NCI-H2107 treated with DMSO at 0.1 percent for 48 hours (cell line): ENCODE results near the gene GALK1.
"Not testable (repeated sequence)": the region's sequence is repeated elsewhere in the genome, so short reads cannot be mapped to it uniquely, and the experiment has no call there.

Experiments
- DNase-seq: peaks from one replicate; lab custom pipeline; 2025; ENCODE audit not compliant: unreplicated experiment; lab: John Stamatoyannopoulos, UW

Gene GALK1

DNA sequence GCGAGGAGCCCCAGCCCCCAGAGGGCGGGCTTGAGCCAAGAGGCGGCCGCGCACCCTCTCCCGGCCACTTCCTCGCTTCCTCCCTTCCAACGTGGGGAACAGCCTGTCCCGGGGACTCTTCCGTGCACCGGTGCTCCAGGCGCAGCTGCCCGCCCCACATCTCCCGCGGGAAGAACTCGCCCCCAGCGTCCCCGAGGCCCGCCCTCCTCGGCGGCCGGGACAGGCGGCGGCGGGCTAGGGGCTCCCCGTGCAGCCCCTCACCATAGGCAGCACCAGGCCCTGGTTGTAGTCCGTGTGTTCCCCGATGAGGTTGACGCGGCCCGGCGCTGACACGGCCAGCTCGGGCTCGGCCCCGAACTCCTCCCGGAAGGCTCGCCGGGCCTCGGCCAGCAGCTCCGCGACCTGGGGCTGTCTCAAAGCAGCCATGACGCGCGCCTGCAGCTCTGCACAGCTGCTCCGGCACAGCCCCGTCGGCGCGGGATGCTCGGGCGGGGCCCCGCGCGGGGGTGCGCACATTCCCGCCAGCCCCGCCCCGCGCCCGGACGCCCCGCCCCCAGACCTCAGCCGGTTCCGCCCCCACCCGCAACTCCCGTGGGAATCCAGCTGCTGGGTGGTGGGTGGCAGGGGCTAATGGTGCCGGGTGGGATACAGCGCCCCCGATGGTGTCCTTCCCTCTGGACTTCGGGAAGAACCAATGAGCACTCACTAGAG, at the start of gene GALK1:
Gene GALK1 (minus strand): TSS at position 482 of the 711 bp plus-strand sequence. CDS start 56 bp downstream, at position 426.
- no peak for DNase-seq

DNA sequence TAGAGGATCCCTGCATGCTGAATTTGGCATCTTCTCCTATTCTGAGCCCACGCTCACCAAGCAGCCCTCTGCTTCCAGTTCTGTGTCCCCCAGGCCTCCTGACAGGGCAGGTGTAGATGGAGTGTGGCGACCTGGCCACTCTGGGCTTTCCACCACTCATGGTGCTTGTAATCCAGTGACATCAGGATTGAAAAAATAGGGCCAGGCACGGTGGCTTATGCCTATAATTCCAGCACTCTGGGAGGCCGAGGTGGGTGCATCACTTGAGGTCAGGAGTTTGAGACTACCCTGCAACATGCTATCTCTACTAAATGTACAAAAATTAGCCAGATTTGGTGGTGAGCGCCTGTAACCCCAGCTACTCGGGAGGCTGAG, 49.0 kb upstream of the GALK1 start:
- DNase-seq, result no peak

DNA sequence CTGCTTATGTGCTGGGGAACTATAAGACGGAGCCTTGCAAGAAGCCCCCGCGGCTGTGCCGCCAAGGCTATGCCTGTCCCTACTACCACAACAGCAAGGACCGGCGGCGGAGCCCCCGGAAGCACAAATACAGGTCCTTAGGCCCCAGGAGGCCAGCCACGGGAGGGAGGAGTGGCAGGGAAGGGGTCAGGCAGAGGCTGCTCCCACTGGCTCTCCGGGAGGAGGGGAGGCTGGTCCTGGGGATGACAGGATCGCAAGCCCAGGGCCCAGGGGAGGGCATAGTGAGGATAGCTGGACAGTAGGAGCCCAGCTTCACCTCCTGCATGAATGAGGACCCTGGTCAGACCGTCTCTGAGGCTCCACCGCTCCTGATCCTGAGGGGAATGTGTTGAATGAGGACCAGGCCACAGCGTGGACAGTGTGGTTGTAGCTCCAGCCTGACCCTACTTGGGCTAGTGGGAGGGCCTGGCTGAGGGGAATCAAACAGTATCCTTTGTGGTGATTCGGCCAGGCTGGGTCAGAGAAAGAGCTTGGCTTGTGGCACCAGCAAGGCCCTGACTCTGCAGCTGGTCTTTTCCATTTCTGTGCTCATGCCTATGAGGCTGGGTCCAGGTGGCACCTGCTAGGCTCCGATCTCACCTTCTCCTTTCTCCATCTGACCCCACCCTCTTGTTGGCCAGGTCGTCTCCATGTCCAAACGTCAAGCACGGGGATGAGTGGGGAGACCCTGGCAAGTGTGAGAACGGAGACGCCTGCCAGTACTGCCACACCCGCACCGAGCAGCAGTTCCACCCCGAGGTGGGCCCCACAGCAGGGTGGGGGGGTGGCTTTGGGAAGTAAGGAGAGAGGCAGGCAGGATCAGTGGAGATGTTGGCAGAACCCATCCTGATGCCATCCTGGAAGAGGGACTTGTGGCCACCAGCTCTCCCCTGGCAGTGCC, 48.4 kb upstream of the GALK1 start:
- no peak for DNase-seq

DNA sequence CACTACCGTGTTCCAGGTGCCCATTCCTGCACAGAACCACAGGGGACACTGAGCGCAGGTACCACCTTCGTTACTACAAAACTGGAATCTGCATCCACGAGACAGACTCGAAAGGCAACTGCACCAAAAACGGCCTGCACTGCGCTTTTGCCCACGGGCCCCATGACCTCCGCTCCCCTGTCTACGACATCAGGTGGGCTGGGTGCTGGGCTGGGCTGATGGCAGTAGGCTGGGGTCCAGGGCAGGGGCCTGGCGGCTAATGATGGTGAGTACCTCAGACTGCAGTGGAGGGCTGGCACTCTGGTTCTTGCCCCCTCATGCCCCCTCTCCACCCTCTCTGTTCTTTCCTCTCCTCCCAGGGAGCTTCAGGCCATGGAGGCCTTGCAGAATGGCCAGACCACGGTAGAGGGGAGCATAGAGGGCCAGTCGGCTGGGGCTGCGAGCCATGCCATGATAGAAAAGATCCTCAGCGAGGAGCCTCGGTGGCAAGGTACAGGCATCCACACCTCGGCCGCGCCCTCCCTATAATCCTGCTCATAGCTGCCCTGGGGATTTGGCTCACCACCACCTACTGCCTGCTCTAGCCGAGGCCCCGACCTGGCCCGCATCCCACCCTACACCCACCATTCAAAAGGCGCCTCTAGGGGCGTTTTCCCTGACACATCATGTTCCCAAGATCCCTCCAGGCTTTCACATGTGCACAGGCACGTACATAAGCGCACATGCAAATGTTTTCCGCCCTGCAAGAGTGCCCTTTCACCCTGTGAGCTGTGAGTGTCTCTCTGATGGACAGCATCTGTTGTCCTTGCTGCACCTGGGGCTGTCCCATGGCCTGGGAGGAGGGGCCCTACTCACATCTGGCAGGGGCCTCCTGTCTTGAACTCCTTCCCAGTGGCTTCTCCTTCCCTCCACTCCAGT, 47.4 kb upstream of the GALK1 start:
- no peak for DNase-seq

DNA sequence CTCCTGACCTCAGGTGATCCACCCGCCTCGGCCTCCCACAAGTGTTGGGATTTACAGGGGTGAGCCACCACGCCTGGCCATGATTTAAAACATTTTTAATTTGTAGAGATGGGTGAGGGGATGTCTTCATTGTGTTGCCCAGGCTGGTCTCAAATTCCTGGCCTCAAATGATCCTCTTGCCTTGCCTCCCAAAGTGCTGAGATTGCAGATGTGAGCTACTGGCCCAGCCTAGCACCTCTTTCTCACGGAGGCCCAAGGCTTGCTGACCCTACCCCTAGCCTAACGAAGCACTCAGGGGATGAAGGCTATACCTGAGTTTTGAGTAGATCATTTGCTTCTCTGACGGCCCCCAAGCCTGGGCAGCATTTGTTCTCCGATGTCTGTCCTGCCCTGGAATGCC, 46.2 kb upstream of the GALK1 start:
- no peak for DNase-seq

DNA sequence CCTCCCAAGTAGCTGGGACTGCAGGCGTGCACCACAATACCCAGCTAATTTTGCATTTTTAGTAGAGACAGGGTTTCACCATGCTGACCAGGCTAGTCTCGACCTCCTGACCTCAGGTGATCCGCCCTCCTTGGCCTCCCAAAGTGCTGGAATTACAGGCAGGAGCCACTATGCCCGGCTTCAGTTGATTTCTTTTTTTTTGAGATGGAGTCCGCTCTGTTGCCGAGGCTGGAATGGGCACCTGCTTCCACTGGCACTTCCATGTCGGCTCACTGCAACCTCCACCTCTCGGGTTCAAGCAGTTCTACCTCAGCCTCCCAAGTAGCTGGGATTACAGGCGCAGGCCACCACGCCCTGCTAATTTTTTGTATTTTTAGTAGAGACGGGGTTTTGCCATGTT, 45.8 kb upstream of the GALK1 start:
- DNase-seq, result not testable (repeated sequence)

DNA sequence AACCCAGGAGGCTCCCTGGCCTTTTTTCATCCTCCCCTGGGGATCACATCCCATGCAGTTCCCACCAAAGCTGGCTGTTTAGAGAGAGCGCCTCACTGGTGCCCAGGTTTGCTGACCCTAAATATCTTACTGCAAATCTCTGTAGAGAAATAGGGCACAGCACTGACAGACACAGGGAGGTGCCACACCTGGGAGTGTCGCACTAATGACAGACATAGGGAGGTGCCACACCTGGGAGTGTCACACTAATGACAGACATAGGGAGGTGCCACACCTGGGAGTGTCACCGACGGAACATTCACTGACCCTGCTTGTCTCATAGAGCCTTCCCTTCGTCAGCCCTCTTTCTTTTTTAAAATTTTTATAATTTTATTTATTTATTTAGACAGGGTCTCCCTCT, 45.2 kb upstream of the GALK1 start:
- no peak for DNase-seq

DNA sequence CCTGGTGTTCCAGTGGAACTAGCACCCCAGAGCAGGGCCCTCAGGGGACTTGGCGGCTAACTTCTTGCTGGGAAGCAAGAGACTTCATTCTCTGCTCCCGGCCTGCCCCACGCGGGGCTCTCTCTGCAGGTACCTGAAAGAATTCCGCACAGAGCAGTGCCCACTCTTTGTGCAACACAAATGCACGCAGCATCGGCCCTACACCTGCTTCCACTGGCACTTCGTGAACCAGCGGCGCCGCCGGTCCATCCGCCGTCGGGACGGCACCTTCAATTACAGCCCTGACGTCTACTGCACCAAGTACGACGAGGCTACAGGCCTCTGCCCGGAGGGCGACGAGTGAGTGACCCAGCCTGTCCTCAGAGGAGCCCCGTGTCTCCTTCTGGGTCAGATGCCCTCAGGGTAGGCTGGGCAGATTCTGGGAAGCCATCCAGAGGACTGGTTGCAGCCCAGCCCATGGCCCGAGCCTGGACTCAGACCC, 44.7 kb upstream of the GALK1 start:
- DNase-seq, result no peak

DNA sequence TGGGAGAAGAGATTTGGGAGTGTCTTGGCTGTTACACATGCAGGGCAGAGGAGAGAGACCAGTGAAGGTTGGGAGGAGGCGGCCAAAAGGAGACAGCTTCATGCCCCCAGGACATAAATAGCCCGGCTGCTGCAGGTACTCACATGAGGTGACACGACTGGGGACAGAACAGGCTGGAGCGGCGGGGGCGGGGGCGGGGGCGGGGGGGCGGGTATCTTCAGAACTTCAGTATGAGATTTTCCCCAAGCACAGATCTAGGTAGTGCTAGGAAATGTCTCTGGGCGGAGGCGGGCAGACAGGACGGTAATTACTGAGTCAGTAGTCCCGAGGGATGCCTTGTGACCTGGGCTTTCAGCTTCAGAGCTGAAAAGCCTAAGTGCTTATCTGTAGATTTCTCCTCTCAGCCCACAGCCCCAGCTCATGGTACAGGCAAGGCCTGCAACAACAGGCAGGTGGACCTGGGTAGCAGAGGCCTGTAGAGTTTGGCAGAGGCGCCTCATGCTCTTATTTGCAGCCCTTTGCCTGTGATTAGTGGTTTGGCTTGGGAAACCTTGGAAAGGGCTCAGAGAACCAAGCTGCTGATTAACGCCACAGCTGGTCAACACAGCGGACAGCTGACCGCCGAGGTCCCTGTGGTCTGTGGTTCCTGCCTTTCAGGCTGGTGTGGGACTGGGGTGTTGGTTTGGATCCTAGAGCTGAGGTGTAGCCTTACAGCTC, 44.1 kb upstream of the GALK1 start:
- peak; percentile 90 for DNase-seq

DNA sequence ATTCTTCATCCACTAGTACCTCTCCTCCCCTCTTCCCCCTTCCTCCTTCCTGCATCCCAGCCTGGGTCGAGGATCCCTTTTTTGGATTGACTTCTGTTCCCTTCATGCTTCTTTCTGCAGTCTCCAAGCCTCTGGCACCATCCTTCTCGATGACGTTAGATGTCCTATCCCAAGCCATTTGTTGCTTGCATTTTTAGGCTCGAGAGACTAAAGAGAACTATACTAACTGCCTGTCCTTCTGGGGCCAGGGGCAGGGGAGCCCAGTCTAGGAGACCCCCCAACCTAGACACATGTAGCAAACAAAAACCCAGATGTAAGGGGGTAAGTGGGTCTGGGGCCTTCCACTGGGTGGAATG, 43.5 kb upstream of the GALK1 start:
- no peak for DNase-seq

DNA sequence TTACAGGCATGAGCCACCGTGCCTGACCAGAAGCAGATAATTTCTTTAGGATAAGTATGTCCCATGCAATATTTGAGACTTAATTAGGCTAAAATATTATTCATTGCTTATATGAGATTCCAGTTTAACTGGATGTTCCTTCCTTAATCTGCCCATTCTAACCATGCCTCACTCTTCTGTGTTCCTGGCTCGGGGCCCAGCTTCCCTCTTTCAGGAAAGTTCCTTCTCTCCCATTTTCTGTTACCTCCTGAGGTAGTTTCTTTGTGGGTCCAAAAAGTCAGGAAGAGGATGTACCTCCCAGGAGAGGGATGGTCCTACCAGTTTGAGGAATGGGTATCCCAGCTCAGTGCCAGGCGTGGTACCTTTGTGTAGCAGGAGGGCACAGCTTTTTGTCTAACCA, 42.9 kb upstream of the GALK1 start:
- DNase-seq, result no peak

DNA sequence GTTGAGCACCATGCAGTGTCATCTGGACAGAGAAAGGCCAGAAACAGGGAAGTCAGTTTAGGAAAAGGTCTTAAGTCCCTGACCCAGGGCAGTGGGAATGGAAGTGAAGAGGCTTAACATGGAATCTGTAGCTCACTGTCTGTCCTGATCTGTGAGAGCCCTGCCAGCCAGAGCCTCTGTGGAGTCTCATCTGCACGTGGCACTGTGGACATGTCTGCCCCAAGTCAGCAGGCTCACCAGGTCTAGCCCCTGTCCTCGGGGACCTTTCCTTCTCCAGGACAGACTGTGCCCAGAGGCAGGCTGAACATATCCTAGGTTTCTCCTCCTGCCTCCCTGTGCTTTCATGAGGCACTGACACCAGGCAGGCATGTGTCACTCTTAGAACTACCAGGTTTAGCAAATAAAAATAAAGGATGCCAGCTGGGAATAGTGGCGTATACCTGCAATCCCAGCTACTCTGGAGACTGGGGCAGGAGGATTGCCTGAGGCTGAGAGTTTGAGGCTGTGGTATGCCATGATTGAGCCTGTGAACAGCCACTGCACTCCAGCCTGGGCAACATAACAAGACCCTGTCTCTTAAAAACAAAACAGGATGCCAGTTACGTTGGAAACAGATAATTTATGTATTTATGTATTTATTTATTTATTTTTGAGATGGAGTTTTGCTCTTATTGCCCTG, 42.0 kb upstream of the GALK1 start:
- no peak for DNase-seq

DNA sequence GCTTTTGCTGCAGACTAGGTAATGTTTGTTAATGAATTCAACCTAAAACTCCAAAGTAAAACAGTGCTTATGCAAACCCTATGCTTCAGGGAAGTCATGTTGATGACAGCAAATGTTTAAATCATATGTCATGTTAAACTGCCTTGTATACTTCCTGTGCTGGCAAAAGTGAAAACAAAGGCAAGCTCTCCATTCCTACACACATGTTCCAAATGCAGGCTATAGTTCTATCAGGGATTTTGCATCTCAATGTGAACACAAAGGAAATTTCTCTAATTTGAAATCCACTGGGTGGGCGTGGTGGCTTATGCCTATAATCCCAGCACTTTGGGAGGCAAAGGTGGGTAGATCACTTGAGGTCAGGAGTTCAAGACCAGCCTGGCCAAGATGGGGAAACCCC, 38.9 kb upstream of the GALK1 start:
- no peak for DNase-seq

DNA sequence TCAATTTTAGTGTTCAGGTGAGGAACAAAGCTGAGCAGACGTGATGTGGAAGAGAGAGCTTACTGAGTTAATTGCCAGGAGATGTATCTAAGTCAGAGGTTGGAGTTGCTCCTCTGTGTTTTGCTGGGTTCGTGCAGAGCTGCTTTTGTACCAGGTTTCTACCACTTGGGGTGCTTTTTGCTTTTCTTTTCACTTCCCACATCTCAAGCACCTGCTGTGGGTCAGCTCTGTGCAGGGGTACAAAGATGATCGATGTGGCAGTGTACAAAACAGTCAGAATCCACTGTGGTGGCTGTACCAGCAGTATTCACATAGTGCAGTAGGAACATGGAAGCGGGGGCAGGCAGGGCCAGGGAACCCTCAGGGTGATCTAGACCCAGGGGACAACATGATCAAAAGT, 34.4 kb upstream of the GALK1 start:
- no peak for DNase-seq

DNA sequence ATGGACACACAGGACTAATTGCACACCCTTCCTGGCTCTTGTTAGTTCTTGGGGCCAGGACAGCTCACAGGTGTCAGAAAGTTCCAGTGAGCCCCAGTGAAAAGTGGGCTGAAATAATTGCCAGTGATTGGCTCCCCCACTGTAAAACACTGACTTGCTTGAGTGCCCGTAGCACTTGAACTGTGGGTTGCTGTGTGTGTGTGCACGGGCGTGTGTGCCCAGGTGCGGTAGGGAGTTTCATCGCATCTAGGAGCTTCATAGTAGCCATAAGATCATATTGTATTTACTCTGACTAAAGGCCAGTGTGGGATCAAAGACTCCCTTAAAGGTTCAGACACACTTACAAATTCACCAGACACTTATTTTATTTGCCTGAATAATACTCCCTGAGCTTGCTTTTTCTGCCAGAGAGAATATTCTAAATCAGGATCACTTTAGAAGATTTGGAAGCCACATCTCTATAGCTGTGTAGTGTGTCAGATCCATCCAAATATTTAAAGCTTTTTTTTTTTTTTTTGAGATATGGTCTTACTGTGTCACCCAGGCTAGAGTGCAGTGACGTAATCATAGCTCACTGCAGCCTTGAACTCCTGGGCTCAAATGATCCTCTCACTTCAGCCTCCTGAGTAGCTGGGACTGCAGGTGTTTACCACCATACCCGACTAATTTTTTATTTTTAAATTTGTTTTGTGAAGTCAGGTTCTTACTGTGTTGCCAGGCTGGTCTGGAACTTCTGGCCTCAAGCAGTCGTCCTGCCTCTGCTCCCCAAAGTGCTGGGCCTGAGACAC, 31.0 kb upstream of the GALK1 start:
- DNase-seq, result no peak

DNA sequence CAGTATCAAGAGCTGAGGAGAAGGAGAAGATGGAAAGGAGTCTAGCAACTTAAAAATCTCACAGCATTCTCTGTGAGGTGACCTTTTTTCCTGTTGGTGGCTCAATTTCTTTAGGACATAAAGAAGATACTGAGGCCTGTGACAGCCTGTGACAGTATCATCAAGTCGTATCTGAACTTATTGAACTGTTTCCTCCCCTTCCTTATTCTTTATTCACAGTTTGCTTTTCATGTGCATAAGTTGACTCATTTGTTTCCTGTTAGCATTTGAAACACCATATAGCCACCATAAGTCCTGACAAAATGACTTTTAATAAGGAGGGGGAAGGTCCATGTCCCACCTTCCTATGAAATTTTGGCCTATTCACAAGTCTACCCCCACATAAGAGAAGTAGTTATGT, 28.5 kb upstream of the GALK1 start:
- DNase-seq, result no peak

DNA sequence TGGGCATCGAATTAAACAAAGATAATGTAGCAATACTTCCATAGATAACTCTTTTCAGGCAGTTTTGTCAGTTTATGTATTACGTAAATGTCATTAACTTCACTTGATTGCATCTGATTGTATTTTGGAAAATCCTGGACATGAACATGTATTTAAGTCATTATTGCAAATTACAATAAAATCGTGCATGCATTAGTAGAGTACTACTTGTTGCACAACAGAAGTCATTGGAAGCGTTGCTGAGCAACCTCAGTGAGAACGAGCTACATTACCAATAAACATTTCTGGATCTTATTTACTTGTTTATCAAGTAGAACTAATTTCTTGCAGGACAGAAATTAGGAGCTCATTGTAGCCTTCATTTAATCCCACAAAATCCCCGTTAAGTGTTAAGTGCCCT, 26.3 kb upstream of the GALK1 start:
- no peak for DNase-seq

DNA sequence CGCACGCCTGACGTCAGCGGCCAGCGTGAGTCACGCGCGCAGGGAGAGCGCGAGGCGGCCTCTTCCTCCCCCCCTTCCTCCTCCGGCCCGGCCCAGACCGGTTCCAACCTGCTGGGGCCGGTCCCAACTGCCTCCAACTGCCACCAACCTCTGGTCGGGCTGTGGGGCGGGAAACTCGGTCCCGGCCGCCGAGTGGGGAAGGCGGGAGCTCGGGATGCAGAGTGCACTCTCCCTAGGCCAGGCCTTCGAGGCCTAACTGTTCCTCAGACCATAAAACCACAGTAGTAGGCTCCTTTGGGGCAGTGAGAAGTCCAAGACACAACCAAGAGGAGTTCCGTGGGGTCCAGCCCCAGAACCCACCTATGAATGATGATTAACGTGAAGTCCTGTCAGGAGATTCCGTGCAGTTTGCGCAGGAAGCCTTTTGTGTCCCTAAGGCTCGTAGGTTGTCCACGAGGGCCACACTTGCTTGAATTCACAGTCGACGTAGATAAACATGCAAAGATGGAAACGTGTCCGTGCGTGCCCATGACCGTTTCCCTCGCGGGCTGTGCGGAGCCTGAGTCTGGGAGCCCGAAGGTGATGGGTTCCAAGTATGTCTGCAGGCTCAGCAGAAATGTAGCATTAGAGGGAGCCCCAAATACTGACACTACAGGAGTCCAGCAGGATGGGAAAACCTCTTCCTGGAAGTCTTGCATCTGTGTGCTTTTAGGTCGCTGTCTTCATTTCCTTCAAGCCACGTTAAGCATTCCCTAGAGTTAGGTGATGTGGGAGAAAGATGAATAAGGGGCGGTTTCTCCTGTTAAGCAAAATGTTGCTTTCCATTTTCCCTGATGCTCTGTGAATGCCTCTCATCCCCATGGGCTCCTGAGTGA, 20.3 kb upstream of the GALK1 start:
- peak; percentile 84 for DNase-seq
